ENCODE results near the gene LRP1B.

DNA sequence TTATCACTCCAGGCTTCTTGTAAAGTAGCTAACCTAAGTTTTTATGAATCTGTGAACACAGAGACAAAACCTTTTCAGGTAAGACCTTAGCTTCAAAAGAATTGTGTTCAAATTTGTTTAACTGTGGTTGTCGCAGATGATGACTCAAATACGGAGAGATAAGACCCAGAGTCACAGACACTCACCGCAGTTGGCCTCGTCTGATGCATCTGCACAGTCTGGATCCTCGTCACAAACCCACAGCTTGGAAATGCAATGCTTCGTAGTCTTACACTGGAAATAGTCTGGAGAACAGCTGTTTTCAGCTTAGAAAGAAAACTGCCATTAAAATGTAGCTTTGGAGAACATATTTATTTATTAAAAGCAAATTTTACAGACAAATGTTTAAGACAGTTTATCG, 1688.5 kb downstream of the LRP1B start:
- TF ChIP-seq, protein P1, sequence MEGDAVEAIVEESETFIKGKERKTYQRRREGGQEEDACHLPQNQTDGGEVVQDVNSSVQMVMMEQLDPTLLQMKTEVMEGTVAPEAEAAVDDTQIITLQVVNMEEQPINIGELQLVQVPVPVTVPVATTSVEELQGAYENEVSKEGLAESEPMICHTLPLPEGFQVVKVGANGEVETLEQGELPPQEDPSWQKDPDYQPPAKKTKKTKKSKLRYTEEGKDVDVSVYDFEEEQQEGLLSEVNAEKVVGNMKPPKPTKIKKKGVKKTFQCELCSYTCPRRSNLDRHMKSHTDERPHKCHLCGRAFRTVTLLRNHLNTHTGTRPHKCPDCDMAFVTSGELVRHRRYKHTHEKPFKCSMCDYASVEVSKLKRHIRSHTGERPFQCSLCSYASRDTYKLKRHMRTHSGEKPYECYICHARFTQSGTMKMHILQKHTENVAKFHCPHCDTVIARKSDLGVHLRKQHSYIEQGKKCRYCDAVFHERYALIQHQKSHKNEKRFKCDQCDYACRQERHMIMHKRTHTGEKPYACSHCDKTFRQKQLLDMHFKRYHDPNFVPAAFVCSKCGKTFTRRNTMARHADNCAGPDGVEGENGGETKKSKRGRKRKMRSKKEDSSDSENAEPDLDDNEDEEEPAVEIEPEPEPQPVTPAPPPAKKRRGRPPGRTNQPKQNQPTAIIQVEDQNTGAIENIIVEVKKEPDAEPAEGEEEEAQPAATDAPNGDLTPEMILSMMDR (IDR thresholded peaks at IDR 0.05): no peak
- TF ChIP-seq EZH2 (IDR thresholded peaks at IDR 0.05; ENCODE audit: borderline replicate concordance, insufficient read depth, low read depth, low read length, poor library complexity, severe bottlenecking): no peak
